Gastrocnemius medialis (tissue), 4 donors: ENCODE data around the gene LFNG.

ENCODE experiments used
- CTCF ChIP-seq, 5 experiments: fragments of 450-650 bp in 3 of 5; fragments of 200-600 bp in 2 of 5; sonication (generic) in 2 of 5; IDR thresholded peaks in 4 of 5; conservative IDR thresholded peaks in 1 of 5; 1 replicate in 4 of 5; 2 replicates in 1 of 5; pipeline ENCODE4 v1.5.1; 2016 to 2019; ENCODE audit warnings: antibody characterized with exemption in 5 of 5, mild to moderate bottlenecking in 3 of 5, moderate library complexity in 3 of 5
- POLR2A ChIP-seq, 2 donors: fragments of 450-650 bp; IDR thresholded peaks; one replicate each; pipeline ENCODE4 v1.6.1; 2017; ENCODE audit warnings: antibody characterized with exemption in 2 of 2, mild to moderate bottlenecking in 2 of 2, moderate library complexity in 2 of 2

- no peak for TF ChIP-seq CTCF (IDR thresholded peaks at IDR 0.05 in 4 of 5, conservative IDR thresholded peaks at IDR 0.05 in 1 of 5)
- no peak for TF ChIP-seq POLR2A (IDR thresholded peaks at IDR 0.05)
Measured at GRCh38 chr7:2510909-2511768, 8.4 kb upstream of the LFNG start.
